HepG2 (cell line): ENCODE measurements around the gene POMP. TPM values are rescaled to one million over a fixed set of nuclear protein-coding genes. Genes with fewer than 3 reads are reported as not detected.
A peak's percentile ranks its signal among the peaks of the same experiment; 100 is the strongest.

Experiments used
- ARID5B ChIP-seq: IDR thresholded peaks from 2 replicates; pipeline ENCODE4 v1.4.0; 2020; ENCODE audit warnings: mild to moderate bottlenecking, missing genetic modification reagents
- ELK4 ChIP-seq: sonication (generic); formaldehyde crosslinking; IDR thresholded peaks from 2 replicates; pipeline ENCODE4 v1.9.0; 2021; ENCODE audit warnings: missing genetic modification reagents, borderline replicate concordance
- ETV6 ChIP-seq: sonication (generic); formaldehyde crosslinking; conservative IDR thresholded peaks from 2 replicates; pipeline ENCODE4 v1.4.0; 2020; ENCODE audit warnings: missing genetic modification reagents
- HDAC2 ChIP-seq: sonication (generic); formaldehyde crosslinking; IDR thresholded peaks from 2 replicates; pipeline ENCODE4 v1.4.0; 2020; ENCODE audit warnings: missing genetic modification reagents
- HMG20A ChIP-seq: IDR thresholded peaks from 2 replicates; pipeline ENCODE4 v1.6.1; 2016; ENCODE audit warnings: borderline replicate concordance
- HMG20B ChIP-seq: conservative IDR thresholded peaks from 2 replicates; pipeline ENCODE4 v1.6.1; 2016; ENCODE audit warnings: missing genetic modification reagents, missing compliant biosample characterization
- HNF4G ChIP-seq, 2 experiments: sonication (generic) in 1 of 2; formaldehyde crosslinking in 1 of 2; IDR thresholded peaks; 2 replicates each; pipeline versions ENCODE4 v1.4.0 to v1.6.1; 2011 to 2020; ENCODE audit warnings: borderline replicate concordance in 2 of 2, low read depth in 2 of 2, mild to moderate bottlenecking in 2 of 2, low read length in 1 of 2, missing genetic modification reagents in 1 of 2, moderate library complexity in 1 of 2
- KAT2B ChIP-seq: fragments of 150-350 bp; IDR thresholded peaks from 2 replicates; pipeline ENCODE4 v1.6.1; 2014; ENCODE audit warnings: low read depth, low read length, borderline replicate concordance
- MXD4 ChIP-seq: IDR thresholded peaks from 2 replicates; pipeline ENCODE4 v1.6.1; 2016; ENCODE audit warnings: mild to moderate bottlenecking, missing biosample characterization, missing genetic modification reagents
- NONO ChIP-seq, 2 experiments: fragments of 450-650 bp in 1 of 2; sonication (generic) in 1 of 2; formaldehyde crosslinking in 1 of 2; IDR thresholded peaks in 1 of 2; conservative IDR thresholded peaks in 1 of 2; 2 replicates each; pipeline versions ENCODE4 v1.6.1 to v1.8.0; 2017 to 2022; ENCODE audit warnings: mild to moderate bottlenecking in 1 of 2, missing genetic modification reagents in 1 of 2, moderate library complexity in 1 of 2
- PHF5A ChIP-seq: IDR thresholded peaks from one replicate; pipeline ENCODE4 v1.6.1; 2018; ENCODE audit warnings: low read depth, missing genetic modification reagents; ENCODE audit not compliant: unreplicated experiment
- SALL2 ChIP-seq: sonication (generic); formaldehyde crosslinking; IDR thresholded peaks from 2 replicates; pipeline ENCODE4 v1.8.1; 2023; ENCODE audit warnings: mild to moderate bottlenecking, missing genetic modification reagents, inconsistent platforms
- SP2 ChIP-seq: sonication (generic); formaldehyde crosslinking; IDR thresholded peaks from 2 replicates; pipeline ENCODE4 v1.5.1; 2020; ENCODE audit warnings: mild to moderate bottlenecking, missing genetic modification reagents
- TFDP1 ChIP-seq: IDR thresholded peaks from 2 replicates; pipeline ENCODE4 v1.6.1; 2016; ENCODE audit warnings: missing compliant biosample characterization, missing genetic modification reagents, borderline replicate concordance
- ZBTB39 ChIP-seq: sonication (generic); formaldehyde crosslinking; IDR thresholded peaks from 2 replicates; pipeline ENCODE4 v1.5.0; 2020; ENCODE audit warnings: missing genetic modification reagents
- ZKSCAN8 ChIP-seq: IDR thresholded peaks from 2 replicates; pipeline ENCODE4 v1.6.1; 2016; ENCODE audit warnings: borderline replicate concordance, missing genetic modification reagents, missing compliant biosample characterization
- ZNF773 ChIP-seq: sonication (generic); formaldehyde crosslinking; IDR thresholded peaks from 2 replicates; pipeline ENCODE4 v1.4.0; 2020; ENCODE audit warnings: missing genetic modification reagents, borderline replicate concordance
- ZSCAN9 ChIP-seq: IDR thresholded peaks from 2 replicates; pipeline ENCODE4 v1.6.1; 2016; ENCODE audit warnings: borderline replicate concordance
- polyA plus RNA-seq, 8 experiments: library from polyadenylated mRNA; depleted of rRNA in 3 of 8; stranded (reverse) in 7 of 8; unstranded in 1 of 8; fragments of >200 nt; fragmentation: Illumina TruSeq in 4 of 8; extraction: Trizol in 4 of 8; gene quantifications; 2 replicates each; pipeline versions ENCODE4 v1.2.1 to v1.2.3, GENCODE V29; 2011 to 2016; ENCODE audit warnings: low read depth in 4 of 8, missing spikeins in 1 of 8, mixed read lengths in 1 of 8; ENCODE audit not compliant: insufficient read depth in 1 of 8
- total RNA-seq, 5 experiments: library from RNA; depleted of rRNA; stranded (reverse); fragments of >200 nt; fragmentation: Illumina TruSeq; extraction: Trizol; gene quantifications; 2 replicates each; pipeline ENCODE4 v1.2.3, GENCODE V29; 2016; ENCODE audit warnings: low read depth in 1 of 5

POMP gene
- total and polyA plus RNA-seq, 2 of the 13 experiments (the other 11 are each of a cell fraction or from before 2014, with no cell fraction given), result 30.6 to 118 TPM

- TF ChIP-seq HMG20A (CRISPR knock-in tag), result no peak
- TF ChIP-seq MXD4 (CRISPR knock-in tag), result peak; percentile 51; the same call in 1 of the 2 replicates
- 0 out of 2 replicates have a peak, but pooled peaks have one; percentile 22 for TF ChIP-seq ZSCAN9 (CRISPR knock-in tag)
- TF ChIP-seq HDAC2 (CRISPR knock-in tag), result peak; percentile 80
- peak; percentile 63; the same call in 1 of the 2 replicates for TF ChIP-seq ELK4 (CRISPR knock-in tag)
- no peak for TF ChIP-seq ZBTB39 (CRISPR knock-in tag)
- peak; percentile 74; the same call in 1 of the 2 replicates for TF ChIP-seq TFDP1 (CRISPR knock-in tag)
- TF ChIP-seq PHF5A (CRISPR knock-in tag), result no peak
- no peak for TF ChIP-seq KAT2B
- TF ChIP-seq SALL2 (CRISPR knock-in tag), result 0 out of 2 replicates have a peak, but pooled peaks have one; percentile 48
- TF ChIP-seq ETV6 (CRISPR knock-in tag), result peak; percentile 59; the same call in 1 of the 2 replicates
- TF ChIP-seq ARID5B, result peak; percentile 67
- no peak for TF ChIP-seq NONO (IDR thresholded peaks at IDR 0.05)
- peak; percentile 90 for TF ChIP-seq NONO (CRISPR knock-in tag; conservative IDR thresholded peaks at IDR 0.05)
- TF ChIP-seq ZNF773 (CRISPR knock-in tag), result no peak; the same call in 1 of the 2 replicates
- TF ChIP-seq HNF4G (IDR thresholded peaks at IDR 0.05; ENCODE audit: borderline replicate concordance, low read depth, low read length), result no peak
- 0 out of 2 replicates have a peak, but pooled peaks have one; percentile 58 for TF ChIP-seq HNF4G (CRISPR knock-in tag; IDR thresholded peaks at IDR 0.05; ENCODE audit: borderline replicate concordance, low read depth)
- TF ChIP-seq HMG20B, result no peak
- no peak; the same call in 1 of the 2 replicates for TF ChIP-seq ZKSCAN8 (CRISPR knock-in tag)
- TF ChIP-seq SP2 (CRISPR knock-in tag), result peak; percentile 68; the same call in 1 of the 2 replicates
These were observed at the start of gene POMP (continued) for GRCh38 chr13:28658796-28659620.
